ENCODE measurements around the gene UVRAG. TPM values are rescaled to one million over a fixed set of nuclear protein-coding genes. Genes with fewer than 3 reads are reported as not detected.

The UVRAG gene
- total and polyA plus RNA-seq, 2 of the 13 experiments (the other 11 are each of a cell fraction or from before 2014, with no cell fraction given), result 9.7 to 17.3 TPM

DNA sequence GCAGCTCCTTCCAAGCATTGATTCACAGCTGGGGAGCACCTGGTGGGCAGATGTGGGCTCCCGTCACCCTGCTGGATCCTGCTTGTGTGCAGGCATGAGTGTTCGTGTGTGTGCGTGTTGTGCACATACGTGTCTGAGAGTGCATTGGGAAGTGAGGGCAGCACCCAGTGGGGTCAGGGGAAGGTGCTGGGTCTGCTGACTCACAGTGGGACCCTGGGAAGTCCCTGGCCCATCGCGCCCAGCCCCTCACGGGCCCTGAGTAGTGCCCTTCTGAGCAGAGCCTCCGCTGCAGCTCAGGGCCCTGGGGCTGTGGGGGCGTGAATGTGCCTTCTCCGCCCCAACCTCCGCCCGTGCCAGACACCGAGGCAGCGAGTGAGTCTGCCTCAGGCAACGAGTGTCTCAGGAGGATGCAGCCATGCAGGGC is 354.5 kb downstream of the UVRAG start:
- no peak for TF ChIP-seq MTA3 (CRISPR knock-in tag; IDR thresholded peaks at IDR 0.05)
- TF ChIP-seq MXI1 (IDR thresholded peaks at IDR 0.05; ENCODE audit: borderline replicate concordance, low read depth, low read length), result no peak
- TF ChIP-seq POLR2AphosphoS2 (IDR thresholded peaks at IDR 0.05; ENCODE audit: low read depth, low read length), result no peak
- TF ChIP-seq CHCHD3 (CRISPR knock-in tag; IDR thresholded peaks at IDR 0.05), result no peak
- peak; percentile 21; the same call in 1 of the 2 replicates for TF ChIP-seq ZNF768 (CRISPR knock-in tag; IDR thresholded peaks at IDR 0.05)
- peak; percentile 63; the same call in 1 of the 2 replicates for TF ChIP-seq HNRNPL (IDR thresholded peaks at IDR 0.05; ENCODE audit: low read depth, low read length)
- no peak overlapping the region for H2AFZ ChIP-seq (ENCODE audit: low read length)
- no peak overlapping the region for H3K27ac ChIP-seq (ENCODE audit: extremely low read length, insufficient read depth, low read length)
- H3K36me3 ChIP-seq (replicated peaks in 1 of 2; ENCODE audit: control insufficient read depth in 1 of 2, insufficient read depth in 2 of 2, low read length in 2 of 2), result no peaks in the 10 kb centered on the region
- H3K9me3 ChIP-seq (ENCODE audit: low read length), result no peaks in the 10 kb centered on the region
- peaks cover 8 to 18% of the 10 kb centered on the region in 2 experiments; a peak in 3 of 5 replicates for H3K27me3 ChIP-seq (ENCODE audit: control insufficient read depth in 1 of 2, insufficient read depth in 2 of 2, low read length in 2 of 2)
- H3K4me1 ChIP-seq (ENCODE audit: insufficient read depth, low read length), result peaks cover 10% of the 10 kb centered on the region
- no peaks in the 10 kb centered on the region for H4K20me1 ChIP-seq (ENCODE audit: insufficient read depth, low read length)
- FAIRE-seq, result no peak
- intact Hi-C loops (cut with micrococcal nuclease; ENCODE audit: unreplicated experiment), result no loop called here
- peak overlapping the region in 1 of 3 experiments; percentile 40; a peak in 1 of 6 replicates for H3K4me3 ChIP-seq (replicated peaks in 1 of 3; ENCODE audit: insufficient read depth in 1 of 3, low read depth in 2 of 3, low read length in 3 of 3)
- H3K4me2 ChIP-seq (ENCODE audit: low read depth, low read length), result peak overlapping the region; percentile 43
- in situ Hi-C loops (cut with HindIII; ENCODE audit: extremely low pct_ligation_motif_present, low pct_unique_long_range_greater_than_20kb), result no loop called here
- ChIA-PET CTCF (ENCODE audit: low intra/inter-chr PET ratio, low total read pairs) (no interaction called here), POLR2A (no interaction called here)
- no peaks in the 10 kb centered on the region for H3K79me2 ChIP-seq (ENCODE audit: insufficient read depth, low read length)
- no peak overlapping the region for H3K9ac ChIP-seq (ENCODE audit: insufficient read depth, low read depth, low read length)
- peak; percentile 21 for ATAC-seq
- BruUV-seq (replicated peaks), result no TSS peak
- 60% methylated on average over 2 of the region's 15 CpGs for WGBS (ENCODE audit: low lambda C conversion rate)
- DNase-seq (ENCODE audit: low spot score), result no peak

DNA sequence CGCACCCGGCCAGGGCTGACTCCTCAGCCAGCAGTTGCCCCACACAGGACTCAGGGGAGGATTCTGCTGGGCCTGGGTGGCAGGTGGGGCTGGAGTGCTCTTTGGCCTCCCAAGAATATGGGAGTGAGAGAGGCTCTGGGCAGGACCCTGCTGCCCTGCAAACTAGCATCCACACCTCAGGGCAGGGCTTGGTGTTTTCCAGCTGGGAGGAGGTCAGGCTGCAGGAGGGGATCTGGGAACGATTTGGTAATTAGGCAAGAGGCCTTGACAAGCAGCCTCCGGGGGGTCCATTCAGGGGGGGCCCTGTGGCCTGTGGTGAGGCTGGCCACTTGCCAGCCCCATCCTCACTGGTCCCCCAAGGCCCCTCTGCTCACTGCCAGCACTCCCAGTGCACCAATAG is 355.5 kb downstream of the UVRAG start:
- POLR2A ChIA-PET, result no interaction called here
- ATAC-seq, result peak; percentile 24; the same call in 2 of the 3 replicates
- no TSS peak for BruUV-seq (replicated peaks)

More for the DNA sequence above, 355.5 kb downstream of the UVRAG start:
- Histone ChIP-seq H2AFZ (ENCODE audit: low read length) (no peak overlapping the region), H3K9me3 (ENCODE audit: low read length) (no peaks in the 10 kb centered on the region), H3K9ac (ENCODE audit: insufficient read depth, low read depth, low read length) (no peak overlapping the region), H3K27ac (ENCODE audit: extremely low read length, insufficient read depth, low read length) (no peak overlapping the region), H3K27me3 (ENCODE audit: control insufficient read depth in 1 of 2, insufficient read depth in 2 of 2, low read length in 2 of 2) (peaks cover 8 to 18% of the 10 kb centered on the region in 2 experiments; a peak in 3 of 5 replicates), H4K20me1 (ENCODE audit: insufficient read depth, low read length) (no peaks in the 10 kb centered on the region), H3K36me3 (replicated peaks in 1 of 2; ENCODE audit: control insufficient read depth in 1 of 2, insufficient read depth in 2 of 2, low read length in 2 of 2) (no peaks in the 10 kb centered on the region), H3K4me2 (ENCODE audit: low read depth, low read length) (no peak overlapping the region), H3K4me1 (ENCODE audit: insufficient read depth, low read length) (peaks cover 14% of the 10 kb centered on the region), H3K4me3 (replicated peaks in 1 of 3; ENCODE audit: insufficient read depth in 1 of 3, low read depth in 2 of 3, low read length in 3 of 3) (no peak overlapping the region), H3K79me2 (ENCODE audit: insufficient read depth, low read length) (no peaks in the 10 kb centered on the region)
- DNase-seq (ENCODE audit: low spot score) (no peak), FAIRE-seq (no peak)
- intact Hi-C loops (cut with micrococcal nuclease; ENCODE audit: unreplicated experiment) (no loop called here), in situ Hi-C loops (cut with HindIII; ENCODE audit: extremely low pct_ligation_motif_present, low pct_unique_long_range_greater_than_20kb) (no loop called here)
- CTCF ChIA-PET (ENCODE audit: low intra/inter-chr PET ratio, low total read pairs), result no interaction called here
- 7% methylated on average over 2 of the region's 4 CpGs for WGBS (ENCODE audit: low lambda C conversion rate)
- TF ChIP-seq ZNF263 (CRISPR knock-in tag; IDR thresholded peaks at IDR 0.05) (0 out of 2 replicates have a peak, but pooled peaks have one; percentile 33), ETV6 (CRISPR knock-in tag; conservative IDR thresholded peaks at IDR 0.05) (no peak)

Measured in HepG2 (cell line).